Measurements from ENCODE around the gene GNE.
"Not testable (repeated sequence)": the region's sequence is repeated elsewhere in the genome, so short reads cannot be mapped to it uniquely, and the experiment has no call there.

GNE gene

GRCh38 chr9:36273354-36273753 is 15.1 kb upstream of the GNE start:
- not testable (repeated sequence) for DNase-seq (ENCODE audit: low read depth)

GRCh38 chr9:36268007-36268427 is 9.8 kb upstream of the GNE start:
- no peak for DNase-seq (ENCODE audit: low read depth)

- DNase-seq (ENCODE audit: low read depth), result no peak
Measured at GRCh38 chr9:36264896-36265295, 6.6 kb upstream of the GNE start.

GRCh38 chr9:36263683-36264082 is 5.4 kb upstream of the GNE start:
- no peak for DNase-seq (ENCODE audit: low read depth)

GRCh38 chr9:36258996-36259533 is 817 bp upstream of the GNE start:
- DNase-seq (ENCODE audit: low read depth), result no peak

GRCh38 chr9:36251428-36251827 is 6.8 kb downstream of the GNE start:
- DNase-seq (ENCODE audit: low read depth), result no peak

- no peak for DNase-seq (ENCODE audit: low read depth)
Measured at GRCh38 chr9:36250079-36250478, 8.2 kb downstream of the GNE start.

GRCh38 chr9:36249189-36249588 is 9.1 kb downstream of the GNE start:
- DNase-seq (ENCODE audit: low read depth), result no peak

GRCh38 chr9:36248061-36248460 is 10.2 kb downstream of the GNE start:
- DNase-seq (ENCODE audit: low read depth), result not testable (repeated sequence)

- DNase-seq (ENCODE audit: low read depth), result no peak
Measured at GRCh38 chr9:36247356-36247755, 10.9 kb downstream of the GNE start.

- DNase-seq (ENCODE audit: low read depth), result no peak
Measured at GRCh38 chr9:36245906-36246305, 12.3 kb downstream of the GNE start.

- not testable (repeated sequence) for DNase-seq (ENCODE audit: low read depth)
Measured at GRCh38 chr9:36239675-36240074, 18.6 kb downstream of the GNE start.

GRCh38 chr9:36239205-36239604 is 19.0 kb downstream of the GNE start:
- not testable (repeated sequence) for DNase-seq (ENCODE audit: low read depth)

- no peak for DNase-seq (ENCODE audit: low read depth)
Measured at GRCh38 chr9:36237230-36237629, 21.0 kb downstream of the GNE start.

- DNase-seq (ENCODE audit: low read depth), result no peak
Measured at GRCh38 chr9:36222449-36222848, 35.8 kb downstream of the GNE start.

- DNase-seq (ENCODE audit: low read depth), result no peak
Measured at GRCh38 chr9:36221667-36222066, 36.6 kb downstream of the GNE start.

GRCh38 chr9:36218411-36218901 is 39.8 kb downstream of the GNE start:
- no peak for DNase-seq (ENCODE audit: low read depth)

GRCh38 chr9:36218011-36218410 is 40.2 kb downstream of the GNE start:
- no peak for DNase-seq (ENCODE audit: low read depth)

- DNase-seq (ENCODE audit: low read depth), result no peak
Measured at GRCh38 chr9:36217256-36217968, 40.8 kb downstream of the GNE start.

- DNase-seq (ENCODE audit: low read depth), result no peak
Measured at GRCh38 chr9:36214571-36214970, 43.7 kb downstream of the GNE start.

- no peak for DNase-seq (ENCODE audit: low read depth)
Measured at GRCh38 chr9:36213989-36214388, 44.3 kb downstream of the GNE start.

GRCh38 chr9:36213387-36213786 is 44.9 kb downstream of the GNE start:
- DNase-seq (ENCODE audit: low read depth), result no peak

GRCh38 chr9:36211510-36211909 is 46.7 kb downstream of the GNE start:
- DNase-seq (ENCODE audit: low read depth), result no peak

GRCh38 chr9:36210722-36211121 is 47.5 kb downstream of the GNE start:
- no peak for DNase-seq (ENCODE audit: low read depth)
